ENCODE results near the gene ALDH1A1.

ALDH1A1 gene

DNA sequence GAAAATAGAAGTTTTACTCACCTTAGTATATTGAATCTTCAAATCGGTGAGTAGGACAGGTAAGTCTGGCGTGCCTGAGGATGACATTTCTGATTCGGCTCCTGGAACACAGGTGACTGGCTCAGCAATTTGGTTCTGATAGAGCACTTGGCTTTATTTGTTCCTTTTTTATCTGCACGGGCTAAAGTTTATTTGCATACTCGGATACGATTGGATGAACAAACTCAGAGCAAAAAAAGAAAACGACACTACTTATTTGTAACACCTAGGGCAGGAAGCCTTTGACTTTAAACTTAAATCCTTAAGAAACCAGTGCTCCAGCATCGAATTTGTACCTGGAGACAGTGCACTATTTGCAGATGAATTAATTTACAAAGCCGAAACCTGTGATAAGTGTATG is at the start of gene ALDH1A1:
Gene ALDH1A1 (minus strand): TSS at position 140 of the 400 bp plus-strand sequence. CDS start 53 bp downstream, at position 87.
- no peak for DNase-seq (ENCODE audit: low read depth)

DNA sequence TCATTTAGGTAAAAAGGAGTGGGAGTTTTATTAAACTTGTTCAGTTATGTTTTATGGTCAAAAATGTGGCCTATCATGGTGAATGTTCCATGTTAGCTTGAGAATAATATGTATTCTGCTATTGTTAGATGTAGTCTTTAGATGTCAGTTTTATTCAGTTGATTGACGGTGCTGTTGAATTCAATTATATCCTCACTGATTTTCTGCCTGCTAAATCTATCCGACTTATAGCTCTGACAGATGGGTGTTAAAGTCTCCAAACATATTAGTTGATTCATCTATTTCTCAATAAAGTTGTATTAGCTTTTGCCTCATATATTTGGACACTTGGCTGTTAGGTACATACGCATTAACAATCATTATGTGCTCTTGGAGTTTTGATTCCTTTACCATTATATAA is 49.0 kb upstream of the ALDH1A1 start:
- DNase-seq (ENCODE audit: low read depth), result no peak

DNA sequence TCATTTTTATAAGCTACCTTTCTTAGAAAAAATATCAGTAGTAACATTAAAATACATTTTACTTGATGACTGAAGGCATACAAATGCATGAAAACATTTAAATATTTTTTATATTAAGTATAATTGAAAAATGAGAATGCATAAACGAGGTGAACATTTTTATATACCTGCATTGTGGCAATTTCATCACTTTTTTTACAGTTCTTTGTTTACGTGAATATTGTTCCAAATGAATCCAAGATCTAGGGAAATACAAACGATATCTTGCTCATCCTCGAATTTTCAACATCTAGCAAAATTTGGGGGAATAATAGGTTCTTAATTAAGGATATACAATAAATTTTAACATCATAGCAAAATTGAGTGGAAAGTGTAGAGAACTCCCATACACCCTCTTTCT is 45.5 kb upstream of the ALDH1A1 start:
- DNase-seq (ENCODE audit: low read depth), result no peak

DNA sequence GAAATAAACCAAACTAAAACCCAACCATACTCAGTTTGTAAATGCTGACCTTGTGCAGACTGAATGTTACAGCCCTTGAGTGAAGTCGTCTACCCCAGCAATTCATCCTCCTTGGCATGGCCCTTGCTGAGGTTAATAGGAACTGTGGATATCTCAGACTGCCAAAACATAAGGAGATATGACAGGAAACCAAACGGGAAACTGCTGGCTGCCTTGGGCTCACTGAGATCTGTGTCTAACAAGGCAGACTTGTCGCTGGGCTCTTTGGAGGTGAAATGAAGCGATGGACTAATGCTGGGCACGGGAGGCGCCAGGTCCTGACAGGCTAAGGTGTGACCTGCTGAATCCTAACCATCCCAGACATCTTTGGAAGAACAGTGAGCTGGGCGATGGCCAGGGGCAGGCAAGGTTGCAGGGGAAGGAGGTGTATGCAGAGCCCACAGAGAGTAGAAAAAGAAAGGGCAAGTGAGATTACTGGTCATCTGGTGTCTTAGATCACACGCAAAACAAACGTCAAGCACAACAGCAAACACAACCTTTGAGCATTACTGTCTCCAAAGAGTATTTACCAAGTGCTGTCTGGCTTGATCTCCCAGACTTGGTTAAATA is 44.6 kb upstream of the ALDH1A1 start:
- DNase-seq (ENCODE audit: low read depth), result no peak

DNA sequence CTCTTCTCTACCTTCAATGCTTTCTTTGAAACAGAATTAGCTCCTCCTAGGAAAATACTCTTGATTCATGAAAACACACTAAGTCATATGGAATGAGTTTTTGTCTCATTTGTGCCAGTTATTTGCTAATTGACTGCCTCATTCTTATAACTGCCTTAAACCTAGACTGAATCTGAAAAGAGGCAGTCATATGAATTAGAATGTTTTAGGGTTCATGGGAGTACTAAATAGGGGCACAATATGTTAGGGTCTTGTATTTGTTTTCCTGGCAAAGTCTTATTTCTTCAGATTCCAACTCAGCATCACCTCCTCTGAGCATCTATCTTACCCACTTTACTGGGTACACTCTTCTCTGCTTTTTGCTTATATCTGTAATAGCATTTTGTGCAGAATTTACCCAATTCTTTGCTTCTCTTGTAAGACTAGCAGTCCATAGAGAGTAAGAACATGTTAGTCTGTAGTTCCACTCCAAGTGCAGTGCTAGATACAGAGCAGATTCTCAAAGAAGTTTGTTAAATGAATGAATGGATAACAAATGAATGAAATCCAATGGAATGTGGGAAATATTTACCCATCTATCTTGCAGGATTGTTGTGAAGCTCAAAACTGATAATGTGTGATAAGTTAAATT is 43.9 kb upstream of the ALDH1A1 start:
- DNase-seq (ENCODE audit: low read depth), result no peak

DNA sequence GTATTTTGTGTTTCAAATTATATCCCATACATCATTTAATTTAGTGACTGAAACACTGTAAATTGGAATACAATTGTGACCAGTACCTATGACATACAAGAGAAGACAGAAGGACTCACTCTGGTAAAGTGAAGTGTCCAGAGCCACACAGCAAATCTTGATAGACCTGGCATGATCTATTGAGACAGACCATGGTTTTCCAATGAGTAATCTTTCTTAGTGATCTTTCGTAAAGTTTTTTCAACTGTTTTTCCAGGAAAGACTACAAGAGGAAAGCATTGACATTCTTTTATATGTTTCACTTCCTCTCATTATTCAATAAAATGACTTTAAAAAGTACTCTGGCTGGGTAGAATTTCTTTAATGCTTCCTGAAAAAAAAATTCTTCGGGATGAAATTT is 43.3 kb upstream of the ALDH1A1 start:
- DNase-seq (ENCODE audit: low read depth), result no peak

DNA sequence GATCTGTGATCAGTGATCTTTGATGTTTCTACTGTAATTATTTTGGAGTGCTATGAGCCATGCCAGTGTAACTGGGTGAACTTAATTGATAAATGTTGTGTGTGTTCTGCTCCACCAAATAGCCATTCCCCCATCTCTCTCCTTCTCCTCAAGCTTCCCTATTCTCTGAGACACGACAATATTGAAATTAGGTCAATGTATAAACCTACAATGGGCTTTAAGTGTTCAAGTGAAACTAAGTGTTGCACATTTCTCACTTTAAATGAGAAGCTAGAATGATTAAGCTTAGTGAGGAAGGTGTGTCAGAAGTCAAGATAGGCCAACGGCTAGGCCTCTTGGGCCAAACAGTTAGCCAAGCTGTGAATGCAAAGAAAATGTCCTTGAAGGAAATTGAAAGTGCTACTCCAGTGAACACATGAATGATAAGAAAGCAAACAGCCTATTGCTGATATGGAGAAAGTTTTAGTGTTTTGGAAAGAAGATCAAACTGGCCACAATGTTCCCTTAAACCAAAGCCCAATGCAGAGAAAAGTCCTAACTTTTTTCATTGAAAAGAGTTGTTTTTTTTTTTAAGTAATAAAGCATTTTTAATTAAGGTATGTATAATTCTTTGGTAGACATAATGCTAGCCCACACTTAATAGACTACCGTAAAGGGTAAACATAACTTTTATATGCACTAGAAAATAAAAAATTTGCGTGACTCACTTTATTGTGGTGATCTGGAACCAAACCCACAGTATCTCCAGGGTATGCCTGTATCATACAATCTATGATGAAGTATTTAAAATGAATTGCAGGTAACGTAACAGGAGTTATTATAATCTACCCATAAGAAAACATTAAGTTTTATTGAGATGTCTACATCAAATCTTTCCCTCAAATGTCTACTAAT is 42.5 kb upstream of the ALDH1A1 start:
- DNase-seq (ENCODE audit: low read depth), result no peak

DNA sequence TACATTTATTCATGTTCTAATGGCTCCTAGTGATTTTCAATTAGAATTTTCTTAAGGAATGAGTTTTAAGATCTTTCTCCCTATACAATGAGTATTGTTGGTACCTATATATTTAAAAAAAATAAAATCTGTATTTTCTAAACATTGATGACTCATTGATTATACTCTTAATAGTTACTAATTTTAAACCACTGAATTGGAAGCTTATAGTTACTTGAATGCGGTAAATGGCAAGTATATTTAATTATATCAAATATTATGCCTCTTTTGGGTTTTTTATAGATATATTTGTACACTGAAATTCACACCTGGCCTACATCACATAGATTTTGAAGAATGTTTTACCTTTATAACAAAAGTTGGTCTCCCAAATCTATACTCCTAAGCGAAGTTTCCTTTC is 38.9 kb upstream of the ALDH1A1 start:
- DNase-seq (ENCODE audit: low read depth), result no peak

DNA sequence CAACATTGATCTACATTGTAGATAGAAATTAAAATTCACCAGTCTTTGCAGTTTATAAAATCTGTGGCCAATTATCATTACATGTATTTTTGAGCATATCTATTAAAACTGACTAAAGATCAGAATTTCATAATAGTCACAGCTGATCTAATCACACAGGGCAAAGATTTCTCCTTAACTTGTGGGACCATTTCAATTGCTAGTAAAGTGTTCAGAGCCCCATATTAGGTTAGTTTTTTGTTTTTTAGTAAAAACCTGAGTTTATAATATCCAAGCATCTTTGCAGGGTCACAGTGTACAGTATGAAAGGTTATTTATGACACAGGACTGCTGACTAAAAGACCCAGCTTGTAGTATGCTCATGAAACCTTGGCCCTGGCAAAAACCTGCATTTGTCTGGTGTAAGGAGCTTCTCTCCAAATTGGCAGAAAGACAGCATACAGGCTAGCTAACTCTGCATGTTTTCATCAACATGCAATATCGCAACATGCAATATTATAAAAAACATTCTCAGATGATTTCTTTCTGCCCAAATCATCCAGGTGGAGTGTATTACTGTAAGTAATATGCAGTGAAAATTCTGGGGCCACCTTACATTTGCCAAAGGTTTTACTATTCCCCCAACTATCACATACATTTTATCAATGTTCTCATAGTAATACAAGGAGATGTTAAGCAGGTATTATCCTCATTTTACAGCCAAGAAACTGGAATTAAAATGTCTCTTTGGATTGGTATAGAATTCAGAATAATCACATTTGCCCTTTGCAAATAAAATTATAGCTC is 37.7 kb upstream of the ALDH1A1 start:
- no peak for DNase-seq (ENCODE audit: low read depth)

DNA sequence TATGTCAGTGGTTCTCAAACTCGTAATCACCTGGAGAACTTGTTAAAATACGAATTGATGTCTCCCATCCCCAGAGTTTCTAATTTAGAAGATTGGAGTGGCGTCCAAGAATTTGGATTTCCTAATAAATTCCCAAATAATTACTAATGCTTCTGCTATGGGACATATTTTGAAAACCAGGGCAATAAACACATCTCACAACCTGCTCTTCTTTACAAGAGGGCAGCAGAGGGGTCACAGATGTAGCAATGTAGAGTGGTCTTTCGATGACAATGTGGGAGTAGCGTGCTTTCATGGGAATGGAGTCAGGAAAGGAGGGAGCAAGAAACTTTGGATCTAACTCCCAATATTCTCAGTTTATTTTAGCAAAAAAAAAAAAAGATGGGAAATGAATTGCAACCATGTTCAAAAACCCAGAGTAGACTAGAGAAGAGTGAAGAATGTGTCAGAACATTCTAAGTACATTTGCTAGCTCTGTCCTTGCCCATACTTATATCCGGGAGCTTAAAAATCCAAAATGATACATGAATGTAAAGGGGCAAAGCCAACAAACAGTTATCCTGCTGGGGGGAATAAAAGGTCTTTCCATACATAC is 33.8 kb upstream of the ALDH1A1 start:
- DNase-seq (ENCODE audit: low read depth), result no peak

DNA sequence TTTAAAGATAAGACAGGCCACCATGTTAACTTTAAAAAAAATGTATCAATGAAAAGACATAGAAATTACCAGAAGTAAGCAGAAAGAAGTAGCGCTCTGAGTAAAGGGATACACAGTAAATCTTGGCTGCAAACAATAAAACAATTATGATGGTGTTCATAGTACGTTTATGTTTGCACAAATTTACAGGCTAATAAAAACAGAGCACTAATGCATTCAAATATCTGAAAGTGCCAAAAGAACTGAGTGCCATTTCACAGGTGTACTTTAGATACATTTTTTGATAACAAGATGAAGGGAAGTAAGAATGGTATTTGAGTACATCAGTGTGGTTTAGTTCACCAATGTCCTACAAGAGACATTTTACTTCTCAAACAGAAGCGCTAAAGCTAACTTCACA is 32.9 kb upstream of the ALDH1A1 start:
- no peak for DNase-seq (ENCODE audit: low read depth)

DNA sequence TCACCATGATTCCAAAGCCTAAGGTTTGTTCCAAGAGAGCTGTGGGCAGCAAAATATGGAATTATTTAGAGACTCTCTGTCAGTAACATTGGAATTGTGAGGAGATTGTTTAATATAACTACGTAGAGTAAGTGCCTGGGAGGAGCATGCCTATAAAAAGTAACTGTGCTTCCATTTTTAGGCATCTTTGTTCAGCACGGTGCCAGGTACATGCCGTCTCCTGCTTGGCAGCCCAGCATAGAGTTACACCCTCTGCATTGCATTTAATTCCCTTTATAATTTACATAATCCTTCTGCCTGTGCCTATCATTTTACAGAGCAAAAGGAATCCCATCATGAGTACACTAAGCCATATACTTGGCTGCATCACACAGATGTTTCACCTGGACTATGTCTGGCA is 32.1 kb upstream of the ALDH1A1 start:
- no peak for DNase-seq (ENCODE audit: low read depth)

DNA sequence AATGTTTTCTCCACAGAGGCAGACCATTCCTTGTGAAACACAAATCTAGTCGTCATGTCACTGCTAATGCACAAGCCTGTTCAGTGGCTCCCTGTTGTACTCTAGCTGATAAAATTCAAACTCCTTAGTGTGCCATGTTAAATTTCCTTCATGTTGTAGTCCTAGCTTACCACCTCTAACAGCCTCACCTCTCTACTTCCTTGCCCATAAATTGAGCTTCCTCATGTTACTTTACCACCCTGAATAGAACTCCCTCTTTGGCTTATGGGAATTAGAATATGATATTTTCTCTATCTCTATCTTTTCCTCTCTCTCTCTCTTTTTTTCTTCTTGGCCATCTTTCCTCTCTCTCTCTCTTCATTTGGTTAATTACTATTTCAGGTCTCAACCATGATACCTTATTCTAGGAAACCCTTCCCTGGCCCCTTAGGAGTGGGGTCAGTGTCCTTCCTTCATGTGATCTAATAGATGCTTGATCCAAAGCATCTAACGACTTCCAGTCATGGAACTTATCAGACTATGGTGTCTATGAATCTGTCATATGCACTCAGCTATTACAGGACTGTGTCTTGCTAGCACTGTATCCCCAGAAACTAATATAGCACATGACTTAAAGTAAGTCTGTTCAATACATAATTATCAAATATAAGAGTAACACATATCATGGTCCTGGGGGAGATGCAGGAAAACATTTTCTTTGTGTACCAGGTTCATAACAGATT is 31.5 kb upstream of the ALDH1A1 start:
- DNase-seq (ENCODE audit: low read depth), result no peak

DNA sequence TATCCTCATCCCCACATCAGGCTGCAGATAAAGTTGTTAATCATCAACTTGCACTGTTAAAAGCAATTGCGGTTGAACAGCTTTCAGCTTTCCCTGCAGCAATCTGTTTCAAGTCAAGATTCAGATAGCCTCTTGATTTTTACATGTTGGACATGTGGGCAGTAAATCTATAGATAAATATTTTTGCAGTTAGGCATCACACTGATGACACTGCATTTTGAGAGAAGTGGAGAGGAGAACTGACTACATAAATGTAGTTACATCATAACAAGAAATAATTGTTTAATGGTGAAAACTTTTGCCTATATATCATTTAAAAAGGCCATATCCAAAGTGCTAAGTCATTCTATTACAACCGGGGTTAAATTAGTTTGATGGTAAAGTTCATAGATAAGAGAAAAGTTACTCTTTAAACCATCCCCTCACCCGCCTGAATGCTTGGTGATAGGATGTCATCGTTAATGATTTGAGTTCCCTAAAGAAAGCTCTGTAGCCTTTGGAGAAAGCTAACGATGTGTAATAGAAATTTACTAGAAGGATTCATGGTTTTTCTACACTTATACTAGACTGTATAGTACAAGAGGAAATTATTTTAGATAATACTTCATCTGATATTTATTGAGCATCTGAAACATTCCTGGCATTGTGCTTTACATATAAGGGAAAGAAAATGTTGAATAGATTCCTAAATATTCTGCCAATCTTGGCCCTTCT is 30.8 kb upstream of the ALDH1A1 start:
- no peak for DNase-seq (ENCODE audit: low read depth)

DNA sequence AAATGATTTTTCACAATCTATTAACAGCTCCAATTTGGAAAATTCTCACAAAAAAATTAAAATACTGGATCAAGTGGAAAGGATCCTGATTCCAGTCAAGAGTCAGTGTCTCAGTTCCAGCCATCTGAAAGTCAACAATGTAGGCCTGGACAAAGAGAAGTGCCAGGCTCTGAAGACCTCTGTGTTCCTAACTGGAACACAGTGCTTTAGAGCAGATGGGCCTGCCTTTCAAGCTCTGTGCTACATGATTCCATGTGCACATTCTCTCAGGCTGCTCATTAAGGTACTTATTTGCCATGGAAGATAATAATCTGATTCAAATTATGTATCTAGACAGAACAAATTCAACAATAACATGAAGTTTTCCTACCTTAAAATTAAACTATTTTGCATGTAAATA is 30.2 kb upstream of the ALDH1A1 start:
- no peak for DNase-seq (ENCODE audit: low read depth)

DNA sequence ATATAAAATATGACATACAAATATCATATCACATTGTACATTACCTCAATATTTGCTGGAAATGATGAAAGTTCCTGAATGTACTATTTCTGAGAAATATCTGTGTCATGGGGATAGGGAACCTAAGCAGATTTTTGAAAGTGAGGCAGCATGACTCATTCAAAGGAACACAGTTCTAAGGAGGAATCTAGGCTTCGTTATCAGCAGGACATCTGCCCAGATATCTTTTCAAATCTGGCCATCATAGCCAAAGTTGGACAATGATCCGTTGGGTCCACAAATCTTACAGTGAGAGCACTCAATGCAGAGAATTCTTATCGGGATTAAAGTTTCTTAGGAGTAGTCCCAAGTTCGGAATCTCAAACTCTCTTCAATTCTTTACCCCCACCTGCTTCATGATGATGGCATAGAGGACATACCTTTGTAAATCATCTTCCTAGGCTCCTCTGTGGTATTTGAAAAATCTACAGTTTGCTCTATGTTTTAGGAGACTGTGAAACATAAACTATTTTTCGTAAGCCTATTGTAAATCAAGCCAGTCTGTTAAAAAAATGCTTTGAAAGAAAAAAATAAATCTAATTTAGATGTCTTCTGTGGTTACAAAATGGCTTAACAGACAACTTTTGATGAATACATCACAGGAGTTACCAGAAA is 29.4 kb upstream of the ALDH1A1 start:
- DNase-seq (ENCODE audit: low read depth), result no peak

DNA sequence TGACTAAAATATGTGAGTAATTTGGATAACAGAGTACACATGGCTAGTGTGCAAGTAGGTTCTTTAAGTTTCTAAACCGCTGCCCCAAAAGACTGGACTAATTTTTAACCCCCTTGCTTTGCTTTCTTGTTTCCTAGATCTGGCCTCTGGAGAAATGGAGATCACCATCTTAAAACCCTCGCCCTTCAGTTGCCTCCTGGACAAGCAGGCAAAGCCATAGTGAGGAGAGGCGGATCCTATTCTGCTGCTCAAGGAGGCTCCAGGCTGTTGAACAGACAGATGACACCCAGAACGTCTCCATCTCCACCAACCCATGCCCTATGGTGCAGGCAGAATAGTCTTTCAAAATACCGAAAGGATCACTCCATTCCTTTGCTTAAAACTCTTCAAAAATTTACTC is 28.6 kb upstream of the ALDH1A1 start:
- no peak for DNase-seq (ENCODE audit: low read depth)

DNA sequence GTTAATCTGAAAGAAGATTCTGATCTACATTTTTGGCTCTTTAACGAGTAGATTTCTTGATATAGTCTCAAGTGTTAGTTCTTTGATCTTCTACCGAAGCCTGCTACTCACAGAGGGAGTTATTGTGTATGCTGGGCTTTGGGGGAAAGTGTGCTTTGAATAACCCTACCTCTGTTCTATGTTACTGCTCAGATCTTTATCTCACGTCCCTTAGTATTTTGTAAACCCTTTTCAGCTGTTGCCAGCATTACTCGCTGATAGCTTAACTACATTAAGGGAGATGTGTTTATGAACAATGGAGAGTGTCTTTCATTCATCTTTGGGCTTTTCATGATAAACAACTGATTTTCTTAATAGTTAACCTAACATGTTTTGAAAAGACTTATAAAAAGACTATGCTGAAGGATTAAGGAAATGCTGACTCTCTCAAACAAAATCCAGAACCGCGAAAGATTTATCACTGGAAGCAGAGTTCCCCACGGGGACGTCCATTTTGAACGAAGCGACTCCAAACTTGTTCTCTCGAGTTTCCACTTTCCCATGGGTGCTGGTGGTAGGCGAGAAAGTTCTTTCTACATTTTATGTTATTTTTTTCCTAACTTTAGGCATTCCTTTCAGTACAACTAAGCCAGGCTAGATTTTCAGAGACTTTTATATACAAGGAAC is 27.9 kb upstream of the ALDH1A1 start:
- no peak for DNase-seq (ENCODE audit: low read depth)

DNA sequence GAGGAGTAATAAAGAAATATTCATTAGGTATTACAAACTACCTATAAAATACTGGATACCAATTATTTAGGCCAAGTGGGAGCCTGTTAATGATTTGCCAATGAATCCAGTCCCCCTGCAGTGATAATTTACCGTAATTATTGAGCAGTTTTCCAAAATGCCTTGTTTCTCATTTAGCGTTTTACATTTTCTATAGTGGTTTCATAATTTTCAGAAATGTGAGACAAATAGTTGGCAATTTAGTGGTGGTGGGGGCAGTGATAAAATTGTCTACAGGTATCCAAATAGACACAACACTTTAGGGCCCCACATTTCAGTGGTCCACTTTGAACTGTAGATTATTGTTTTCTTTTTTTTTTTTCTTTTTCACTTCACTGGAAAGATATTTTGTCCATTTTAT is 27.3 kb upstream of the ALDH1A1 start:
- DNase-seq (ENCODE audit: low read depth), result no peak

Measured in stimulated activated CD8-positive, alpha-beta memory T cell treated with anti-CD3 and anti-CD28 coated beads, Interleukin-15, amount 100 ng/mL, for 24 hours (primary cell).